Large intestine (tissue), 3 donors: ENCODE results near the gene WNT3. TPM values are rescaled to one million over a fixed set of nuclear protein-coding genes. Genes with fewer than 3 reads are reported as not detected.
"Not testable (repeated sequence)": the region's sequence is repeated elsewhere in the genome, so short reads cannot be mapped to it uniquely, and the experiment has no call there.

Source experiments
- DNase-seq, 2 donors: peaks; one replicate each; pipeline versions ENCODE4 v3.0.0 to v3.0.0-alpha.2; 2013
- H3K27ac ChIP-seq: one replicate; pipeline ENCODE4 v1.5.1; 2013; ENCODE audit warnings: low read length
- H3K27me3 ChIP-seq: 2 replicates; pipeline ENCODE4 v1.6.1; 2013; ENCODE audit warnings: low read length; ENCODE audit not compliant: control insufficient read depth, insufficient read depth
- H3K36me3 ChIP-seq: 2 replicates; pipeline ENCODE4 v1.6.1; 2013; ENCODE audit warnings: low read length; ENCODE audit not compliant: control insufficient read depth, insufficient read depth
- H3K4me1 ChIP-seq: one replicate; pipeline ENCODE4 v1.6.1; 2013; ENCODE audit warnings: low read length; ENCODE audit not compliant: control insufficient read depth, insufficient read depth
- H3K4me3 ChIP-seq: one replicate; pipeline ENCODE4 v1.5.1; 2013; ENCODE audit warnings: low read length
- H3K9me3 ChIP-seq: one replicate; pipeline ENCODE4 v1.6.1; 2013; ENCODE audit warnings: mild to moderate bottlenecking, low read depth, low read length, moderate library complexity; ENCODE audit not compliant: control insufficient read depth
- WGBS: methylation state at CpG from one replicate; pipeline ENCODE4 v1.1.5; 2013; ENCODE audit warnings: low lambda C conversion rate; ENCODE audit not compliant: insufficient coverage; 5-methylcytosine and 5-hydroxymethylcytosine counted together
- polyA plus RNA-seq: library from polyadenylated mRNA; unstranded; fragments of 120-200 nt; gene quantifications from one replicate; pipeline ENCODE4 v1.2.1, GENCODE V29; 2013

The WNT3 gene
- polyA plus RNA-seq, 1 donor, result 9.3 TPM

DNA sequence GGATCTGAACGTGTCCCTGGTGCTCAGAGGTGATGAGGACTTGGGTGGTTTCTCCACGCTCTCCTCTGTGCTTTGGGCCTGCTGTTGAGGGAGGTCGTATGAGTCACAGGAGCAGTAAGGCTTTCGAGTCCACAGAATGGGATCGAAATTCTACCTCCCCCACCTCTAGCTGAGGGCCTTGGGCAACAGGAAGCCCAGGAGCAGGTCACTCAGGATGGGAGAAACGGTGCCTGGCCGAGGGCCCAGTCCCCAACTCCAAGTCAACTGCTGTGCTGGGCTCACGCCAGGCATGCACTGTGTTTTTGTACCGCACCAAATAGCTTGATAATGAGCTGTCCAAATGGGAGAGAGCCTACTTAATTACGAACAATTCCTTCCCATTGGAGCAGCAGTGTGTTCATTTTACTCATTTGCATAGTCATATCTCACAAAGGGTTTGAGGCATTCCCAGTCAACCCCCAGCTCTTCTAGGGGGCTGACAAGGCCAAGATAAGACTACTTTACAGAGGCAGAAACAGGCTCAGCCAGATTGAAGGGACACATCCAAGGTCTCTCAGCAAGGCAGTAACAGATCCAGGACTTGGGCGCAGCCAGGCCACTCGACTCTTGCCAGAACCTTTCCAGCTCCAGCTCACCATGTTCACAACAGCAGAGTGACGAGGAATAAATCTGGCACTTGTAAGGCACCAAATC is 53.6 kb downstream of the WNT3 start:
- no peaks in the 10 kb centered on the region for H3K27me3 ChIP-seq
- no peak overlapping the region for H3K4me3 ChIP-seq
- DNase-seq, result no peak
- no peak overlapping the region for H3K27ac ChIP-seq
- WGBS, result no CpG with 5 or more reads among the region's 13 CpGs
- H3K9me3 ChIP-seq, result peaks cover 5% of the 10 kb centered on the region
- H3K36me3 ChIP-seq, result peaks cover 12% of the 10 kb centered on the region
- peaks cover 5% of the 10 kb centered on the region for H3K4me1 ChIP-seq

DNA sequence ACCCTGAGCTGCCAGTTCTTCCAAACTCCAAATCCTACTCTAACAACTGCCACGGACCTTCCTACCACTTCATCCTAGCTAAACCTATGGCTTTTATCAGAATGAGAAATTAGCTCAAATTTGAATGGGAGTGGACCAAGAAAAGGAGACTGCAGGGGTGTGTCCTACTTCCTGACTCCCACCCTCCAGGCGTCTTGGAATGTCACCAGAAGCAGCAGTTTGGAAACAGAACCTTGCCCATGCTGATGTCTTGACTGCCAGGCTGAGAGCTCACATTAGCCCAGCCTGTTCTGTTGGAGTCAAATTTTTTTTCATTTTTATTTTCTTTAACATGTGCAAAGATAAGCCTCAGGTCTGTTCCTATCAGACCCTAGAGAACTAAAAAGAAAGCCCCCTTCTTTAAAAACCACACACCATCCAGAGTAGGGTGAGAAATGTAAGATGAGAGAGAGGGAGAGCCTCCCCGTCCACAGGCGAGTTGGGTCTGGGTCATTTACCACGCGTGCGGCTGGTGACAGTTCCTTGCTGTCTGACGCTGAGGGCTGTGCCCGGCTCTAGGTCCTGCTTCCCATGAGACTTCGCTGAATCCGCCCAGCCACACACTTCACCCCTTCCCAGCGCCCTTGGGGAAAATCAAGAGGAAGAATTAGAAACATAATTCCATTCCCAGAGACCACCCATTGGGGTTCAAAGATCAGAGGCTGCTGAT is 54.3 kb downstream of the WNT3 start:
- H3K9me3 ChIP-seq, result no peaks in the 10 kb centered on the region
- H3K27ac ChIP-seq, result no peak overlapping the region
- WGBS, result no CpG with 5 or more reads among the region's 12 CpGs
- no peaks in the 10 kb centered on the region for H3K4me1 ChIP-seq
- H3K27me3 ChIP-seq, result no peaks in the 10 kb centered on the region
- H3K4me3 ChIP-seq, result no peak overlapping the region
- no peak for DNase-seq
- H3K36me3 ChIP-seq, result peaks cover 13% of the 10 kb centered on the region

GRCh38 chr17:46763416-46763815 is 55.1 kb downstream of the WNT3 start:
- Histone ChIP-seq H3K36me3 (peaks cover 13% of the 10 kb centered on the region), H3K27me3 (no peaks in the 10 kb centered on the region), H3K4me1 (no peaks in the 10 kb centered on the region), H3K4me3 (no peak overlapping the region), H3K9me3 (no peaks in the 10 kb centered on the region), H3K27ac (no peak overlapping the region)
- WGBS, result no CpG with 5 or more reads among the region's 3 CpGs
- no peak for DNase-seq

DNA sequence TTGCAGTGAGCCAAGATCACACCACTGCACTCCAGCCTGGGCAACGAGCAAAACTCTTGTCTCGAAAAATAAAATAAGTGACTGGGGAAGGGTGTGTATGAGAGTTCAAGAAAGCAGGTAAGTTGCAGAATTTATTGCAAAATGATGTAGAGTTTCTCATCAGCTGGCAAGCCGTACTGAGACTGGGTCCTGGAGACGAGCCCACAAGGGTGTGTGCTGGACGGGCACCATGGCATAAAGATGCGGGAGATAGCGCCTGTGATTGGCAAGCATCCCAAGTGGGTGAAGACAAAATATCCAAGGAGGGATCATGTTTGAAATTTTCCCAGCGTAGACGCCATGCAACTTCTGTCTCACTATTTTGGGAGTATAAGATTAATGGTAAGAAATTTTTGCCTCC is 59.4 kb downstream of the WNT3 start:
- peaks cover 33% of the 10 kb centered on the region for H3K36me3 ChIP-seq
- no peaks in the 10 kb centered on the region for H3K27me3 ChIP-seq
- no peaks in the 10 kb centered on the region for H3K9me3 ChIP-seq
- WGBS, result 100% methylated on average over 1 of the region's 9 CpGs
- no peak overlapping the region for H3K4me3 ChIP-seq
- H3K27ac ChIP-seq, result no peak overlapping the region
- DNase-seq, result no peak
- H3K4me1 ChIP-seq, result no peaks in the 10 kb centered on the region

- DNase-seq, result no peak
- Histone ChIP-seq H3K27ac (no peak overlapping the region), H3K4me1 (no peaks in the 10 kb centered on the region), H3K36me3 (peaks cover 34% of the 10 kb centered on the region), H3K4me3 (no peak overlapping the region), H3K27me3 (no peaks in the 10 kb centered on the region), H3K9me3 (no peaks in the 10 kb centered on the region)
- WGBS, result no CpG with 5 or more reads among the region's 5 CpGs
These were observed 59.9 kb downstream of the WNT3 start for GRCh38 chr17:46758614-46759013.

- WGBS, result no CpG with 5 or more reads among the region's 4 CpGs
- not testable (repeated sequence) for H3K4me1 ChIP-seq, DNase-seq, H3K27ac ChIP-seq, H3K27me3 ChIP-seq, H3K4me3 ChIP-seq, H3K9me3 ChIP-seq
- peaks cover 31% of the 10 kb centered on the region for H3K36me3 ChIP-seq
These were observed 60.9 kb downstream of the WNT3 start for GRCh38 chr17:46757588-46757987.

DNA sequence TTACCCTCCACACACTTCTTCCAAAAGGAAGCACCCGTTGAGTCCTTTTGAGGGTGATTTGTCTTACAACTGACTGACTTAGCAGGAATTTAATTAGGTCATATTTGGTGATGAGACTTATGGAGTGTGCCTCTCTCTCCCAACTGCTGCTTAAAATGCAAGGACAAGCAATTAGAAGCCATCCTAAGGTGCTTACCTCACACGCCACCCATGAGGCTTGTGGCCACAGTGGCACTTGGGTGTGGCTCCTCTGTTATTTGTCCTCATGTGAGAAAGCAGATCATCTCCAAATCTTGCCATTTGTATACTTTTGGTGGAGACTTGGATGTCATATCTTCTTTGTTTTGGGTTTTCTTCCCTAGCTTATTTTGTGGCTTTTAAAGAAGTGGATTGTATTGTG is 61.6 kb downstream of the WNT3 start:
- no CpG with 5 or more reads among the region's 2 CpGs for WGBS
- H3K27ac ChIP-seq, result no peak overlapping the region
- H3K27me3 ChIP-seq, result no peaks in the 10 kb centered on the region
- DNase-seq, result no peak
- peaks cover 38% of the 10 kb centered on the region for H3K36me3 ChIP-seq
- no peak overlapping the region for H3K4me3 ChIP-seq
- no peaks in the 10 kb centered on the region for H3K9me3 ChIP-seq
- no peaks in the 10 kb centered on the region for H3K4me1 ChIP-seq

DNA sequence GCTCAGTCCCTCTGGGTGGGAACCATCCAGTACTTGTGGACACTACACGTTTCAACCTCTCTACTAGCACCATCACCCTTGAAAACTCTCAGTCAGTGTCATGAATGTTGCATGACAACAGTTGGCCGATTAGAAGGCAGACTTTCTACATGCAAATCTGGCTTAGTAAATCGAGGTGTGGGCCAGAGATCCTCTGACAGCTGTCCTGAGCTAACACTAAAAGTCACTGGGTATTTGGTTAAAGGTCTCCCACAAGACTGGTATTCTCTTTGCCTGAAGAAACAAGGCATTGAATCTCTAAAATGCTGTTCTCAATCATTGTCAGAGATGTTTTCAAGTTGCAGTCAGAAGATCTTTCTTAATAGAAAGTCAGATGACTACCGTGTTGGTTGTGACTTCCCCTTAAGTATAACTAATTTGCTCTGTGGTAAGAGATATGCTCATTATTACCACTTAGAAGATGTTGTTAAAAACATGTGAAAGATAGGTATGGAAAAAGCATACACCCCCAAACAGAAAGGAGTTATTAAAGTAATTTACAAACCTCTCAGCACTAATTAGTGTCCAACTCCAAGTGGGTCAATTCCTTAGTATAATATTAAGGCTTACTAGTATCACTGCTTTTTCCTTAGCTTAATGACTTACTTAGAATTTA is 62.3 kb downstream of the WNT3 start:
- WGBS, result 60% methylated on average over 1 of the region's 4 CpGs
- no peak overlapping the region for H3K27ac ChIP-seq
- peaks cover 40% of the 10 kb centered on the region for H3K36me3 ChIP-seq
- no peak for DNase-seq
- H3K4me1 ChIP-seq, result no peaks in the 10 kb centered on the region
- H3K27me3 ChIP-seq, result no peaks in the 10 kb centered on the region
- H3K9me3 ChIP-seq, result no peaks in the 10 kb centered on the region
- H3K4me3 ChIP-seq, result no peak overlapping the region

GRCh38 chr17:46753776-46754175 is 64.7 kb downstream of the WNT3 start:
- Histone ChIP-seq H3K27ac (no peak overlapping the region), H3K4me1 (no peaks in the 10 kb centered on the region), H3K4me3 (no peak overlapping the region), H3K27me3 (no peaks in the 10 kb centered on the region), H3K9me3 (no peaks in the 10 kb centered on the region), H3K36me3 (peaks cover 38% of the 10 kb centered on the region)
- DNase-seq, result no peak
- 100% methylated on average over 1 of the region's 3 CpGs for WGBS

DNA sequence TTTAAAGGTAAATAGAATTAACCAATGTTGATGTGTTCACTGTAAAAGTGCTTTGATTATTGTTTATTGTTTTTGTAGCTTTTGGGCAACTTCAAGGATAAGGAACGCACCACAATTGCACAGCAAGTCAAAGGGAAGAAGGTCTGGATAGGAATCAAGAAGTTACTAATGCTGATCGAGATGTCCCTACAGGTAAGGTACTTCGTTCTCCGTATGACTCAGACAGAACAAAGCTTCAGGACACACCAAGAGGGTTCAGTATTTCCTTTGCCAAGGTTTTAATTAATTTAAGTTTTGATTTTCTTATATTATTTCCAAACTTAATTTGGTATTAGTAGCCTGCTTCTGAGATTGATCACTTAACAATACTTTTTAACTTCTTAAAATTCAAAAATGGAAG is 67.1 kb downstream of the WNT3 start:
- Histone ChIP-seq H3K27ac (no peak overlapping the region), H3K36me3 (peaks cover 31% of the 10 kb centered on the region)
- no CpG with 5 or more reads among the region's 4 CpGs for WGBS

More for the DNA sequence above, 67.1 kb downstream of the WNT3 start:
- no peak for DNase-seq
- Histone ChIP-seq H3K9me3 (no peaks in the 10 kb centered on the region), H3K4me1 (no peaks in the 10 kb centered on the region), H3K27me3 (no peaks in the 10 kb centered on the region), H3K4me3 (no peak overlapping the region)
